Measurements from ENCODE around the gene GGACT. TPM values are rescaled to one million over a fixed set of nuclear protein-coding genes. Genes with fewer than 3 reads are reported as not detected.

Gene GGACT
- total and polyA plus RNA-seq, 2 of the 8 experiments (the other 6 are each of a cell fraction or from before 2014, with no cell fraction given) = 1.1 to 1.5 TPM

DNA sequence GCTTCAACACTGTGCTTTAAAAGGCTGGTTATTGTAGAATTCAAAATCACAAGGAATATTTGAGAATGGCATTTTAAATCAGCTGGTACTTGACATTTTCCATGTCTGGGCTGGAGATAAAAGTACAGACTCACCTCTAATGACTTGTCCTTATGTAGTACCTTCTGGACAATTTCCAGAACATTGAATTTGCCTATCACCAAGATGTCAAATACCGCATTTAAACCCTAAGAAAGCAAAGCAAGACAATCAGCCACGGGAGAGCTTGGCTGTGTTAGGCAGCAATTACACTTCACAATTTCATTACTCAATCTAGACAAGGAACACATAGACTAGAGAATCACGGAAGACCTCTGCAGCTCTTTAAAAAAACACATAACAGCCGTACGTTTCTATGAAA is 49.2 kb upstream of the GGACT start (continued):
- TF ChIP-seq NANOG (IDR thresholded peaks at IDR 0.05; ENCODE audit: insufficient read depth, low read depth, low read length, poor library complexity, severe bottlenecking) (no peak), RBBP5 (IDR thresholded peaks at IDR 0.05; ENCODE audit: borderline replicate concordance, low read depth, low read length) (no peak), KDM5A (IDR thresholded peaks at IDR 0.05; ENCODE audit: low read length) (no peak), JUND (IDR thresholded peaks at IDR 0.05; ENCODE audit: low read length) (no peak), CREB1 (IDR thresholded peaks at IDR 0.05) (no peak)
- TF ChIP-seq, protein P1, sequence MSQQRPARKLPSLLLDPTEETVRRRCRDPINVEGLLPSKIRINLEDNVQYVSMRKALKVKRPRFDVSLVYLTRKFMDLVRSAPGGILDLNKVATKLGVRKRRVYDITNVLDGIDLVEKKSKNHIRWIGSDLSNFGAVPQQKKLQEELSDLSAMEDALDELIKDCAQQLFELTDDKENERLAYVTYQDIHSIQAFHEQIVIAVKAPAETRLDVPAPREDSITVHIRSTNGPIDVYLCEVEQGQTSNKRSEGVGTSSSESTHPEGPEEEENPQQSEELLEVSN (IDR thresholded peaks at IDR 0.05) = no peak

Measured in H1 (cell line).